Measurements from ENCODE around the gene TIPRL. TPM values are rescaled to one million over a fixed set of nuclear protein-coding genes. Genes with fewer than 3 reads are reported as not detected.

TIPRL gene
- total RNA-seq, 2 donors from 2014 or later = 29.3 to 30.9 TPM

DNA sequence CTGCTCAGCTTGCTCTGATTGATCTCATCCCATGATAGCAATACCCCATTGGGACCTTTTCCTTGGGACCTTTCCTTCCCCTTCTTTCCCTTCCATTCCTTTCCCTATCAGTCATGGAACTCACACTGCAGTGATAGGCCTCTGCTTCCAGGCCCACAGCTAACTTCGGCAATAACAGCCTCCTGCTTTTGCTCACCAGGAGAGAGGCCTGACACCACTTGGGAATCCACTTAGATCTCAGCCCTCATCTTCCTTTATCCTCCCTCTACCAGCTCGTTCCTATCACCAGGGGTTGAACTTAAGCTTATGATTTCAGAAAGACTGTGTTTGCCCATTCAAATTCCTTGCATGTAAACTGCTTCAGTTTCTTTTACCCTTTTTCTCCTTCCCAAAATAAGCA, 11.0 kb upstream of the TIPRL start:
- no peaks in the 10 kb centered on the region for H3K36me3 Mint-ChIP-seq (ENCODE audit: low read depth)
- no peak for DNase-seq
- Histone ChIP-seq H3K36me3 (ENCODE audit: control insufficient read depth, insufficient read depth, low read length) (no peaks in the 10 kb centered on the region), H3K4me3 (ENCODE audit: low read length) (no peak overlapping the region), H3K27me3 (ENCODE audit: control insufficient read depth, insufficient read depth, low read length, poor library complexity, severe bottlenecking) (no peaks in the 10 kb centered on the region), H3K4me1 (ENCODE audit: control insufficient read depth, insufficient read depth, low read length) (peaks cover 4% of the 10 kb centered on the region), H3K9ac (ENCODE audit: extremely low read depth, low read length, poor library complexity, severe bottlenecking) (no peak overlapping the region), H3K9me3 (ENCODE audit: control insufficient read depth, low read length) (no peaks in the 10 kb centered on the region), H3K27ac (ENCODE audit: low read depth, low read length) (no peak overlapping the region)
- H3K27me3 Mint-ChIP-seq (ENCODE audit: insufficient read depth) = no peaks in the 10 kb centered on the region
- no peak overlapping the region for H3K4me3 Mint-ChIP-seq
- H3K27ac Mint-ChIP-seq = peak overlapping the region; percentile 1
- TF ChIP-seq, protein P1, sequence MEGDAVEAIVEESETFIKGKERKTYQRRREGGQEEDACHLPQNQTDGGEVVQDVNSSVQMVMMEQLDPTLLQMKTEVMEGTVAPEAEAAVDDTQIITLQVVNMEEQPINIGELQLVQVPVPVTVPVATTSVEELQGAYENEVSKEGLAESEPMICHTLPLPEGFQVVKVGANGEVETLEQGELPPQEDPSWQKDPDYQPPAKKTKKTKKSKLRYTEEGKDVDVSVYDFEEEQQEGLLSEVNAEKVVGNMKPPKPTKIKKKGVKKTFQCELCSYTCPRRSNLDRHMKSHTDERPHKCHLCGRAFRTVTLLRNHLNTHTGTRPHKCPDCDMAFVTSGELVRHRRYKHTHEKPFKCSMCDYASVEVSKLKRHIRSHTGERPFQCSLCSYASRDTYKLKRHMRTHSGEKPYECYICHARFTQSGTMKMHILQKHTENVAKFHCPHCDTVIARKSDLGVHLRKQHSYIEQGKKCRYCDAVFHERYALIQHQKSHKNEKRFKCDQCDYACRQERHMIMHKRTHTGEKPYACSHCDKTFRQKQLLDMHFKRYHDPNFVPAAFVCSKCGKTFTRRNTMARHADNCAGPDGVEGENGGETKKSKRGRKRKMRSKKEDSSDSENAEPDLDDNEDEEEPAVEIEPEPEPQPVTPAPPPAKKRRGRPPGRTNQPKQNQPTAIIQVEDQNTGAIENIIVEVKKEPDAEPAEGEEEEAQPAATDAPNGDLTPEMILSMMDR (conservative IDR thresholded peaks at IDR 0.05) = no peak
- WGBS, 2 experiments (ENCODE audit: insufficient coverage in 1 of 2, insufficient read length in 1 of 2) = 47% methylated on average over 2 of the region's 2 CpGs; no CpG with 5 or more reads in 1 of the 2 experiments
- no peaks in the 10 kb centered on the region for H3K9me3 Mint-ChIP-seq
- peaks cover 10% of the 10 kb centered on the region for H3K4me1 Mint-ChIP-seq

DNA sequence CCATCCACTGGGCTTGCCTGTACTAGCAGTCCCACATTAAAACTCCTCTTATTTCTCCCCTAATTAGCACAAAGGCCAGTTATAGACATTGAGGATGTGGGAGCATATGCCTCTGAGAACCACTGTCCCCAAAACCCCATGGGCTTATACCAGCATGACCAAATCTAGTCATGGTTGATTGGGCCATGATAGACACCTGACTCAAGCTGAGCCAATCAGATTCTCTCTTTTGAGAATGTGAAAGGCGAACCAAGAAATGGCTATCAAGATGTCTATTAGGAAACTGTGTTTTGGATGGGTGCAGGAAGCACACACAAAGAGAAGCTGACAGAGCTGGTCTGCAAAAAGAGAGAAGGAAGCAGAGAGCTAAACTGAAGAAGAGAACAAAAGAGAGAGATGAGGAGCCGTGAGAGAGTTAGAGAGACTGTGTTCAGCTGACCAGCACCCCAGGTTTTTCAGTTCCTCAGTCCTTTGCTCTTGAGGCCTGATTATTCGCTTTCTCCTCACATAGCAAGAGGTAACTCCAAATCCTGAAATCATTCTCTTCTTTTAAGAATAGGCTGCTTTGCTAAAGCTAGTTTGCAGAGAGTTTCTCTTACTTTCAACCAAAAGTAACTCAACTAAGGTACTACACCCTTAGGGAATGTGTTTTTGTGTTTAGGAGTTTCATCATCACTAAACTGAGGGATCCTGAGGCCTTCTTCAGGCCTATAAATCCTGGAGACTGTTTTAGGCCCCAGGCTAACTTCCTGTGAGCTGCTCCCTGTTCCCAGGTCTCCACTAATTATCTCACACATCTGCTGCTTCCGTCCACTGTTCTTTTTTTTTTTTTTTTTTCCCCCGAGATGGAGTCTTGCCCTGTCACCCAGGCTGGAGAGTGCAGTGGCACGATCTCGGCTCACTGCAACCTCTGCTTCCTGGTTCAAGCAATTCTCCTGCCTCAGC, 7.9 kb upstream of the TIPRL start:
- DNase-seq = no peak
- TF ChIP-seq, protein P1 (conservative IDR thresholded peaks at IDR 0.05) = no peak
- Mint-ChIP-seq H3K27ac (no peak overlapping the region), H3K36me3 (ENCODE audit: low read depth) (no peaks in the 10 kb centered on the region), H3K4me3 (no peak overlapping the region), H3K9me3 (no peaks in the 10 kb centered on the region), H3K27me3 (ENCODE audit: insufficient read depth) (no peaks in the 10 kb centered on the region), H3K4me1 (peaks cover 10% of the 10 kb centered on the region)
- 88 to 96% methylated on average over 5 to 7 of the region's 7 CpGs for WGBS, 2 experiments (ENCODE audit: insufficient coverage in 1 of 2, insufficient read length in 1 of 2)
- no peak overlapping the region for H3K27ac ChIP-seq (ENCODE audit: low read depth, low read length)
- H3K27me3 ChIP-seq (ENCODE audit: control insufficient read depth, insufficient read depth, low read length, poor library complexity, severe bottlenecking) = no peaks in the 10 kb centered on the region
- H3K9ac ChIP-seq (ENCODE audit: extremely low read depth, low read length, poor library complexity, severe bottlenecking) = no peak overlapping the region
- no peaks in the 10 kb centered on the region for H3K36me3 ChIP-seq (ENCODE audit: control insufficient read depth, insufficient read depth, low read length)
- H3K9me3 ChIP-seq (ENCODE audit: control insufficient read depth, low read length) = no peaks in the 10 kb centered on the region
- H3K4me1 ChIP-seq (ENCODE audit: control insufficient read depth, insufficient read depth, low read length) = peaks cover 4% of the 10 kb centered on the region
- no peak overlapping the region for H3K4me3 ChIP-seq (ENCODE audit: low read length)

DNA sequence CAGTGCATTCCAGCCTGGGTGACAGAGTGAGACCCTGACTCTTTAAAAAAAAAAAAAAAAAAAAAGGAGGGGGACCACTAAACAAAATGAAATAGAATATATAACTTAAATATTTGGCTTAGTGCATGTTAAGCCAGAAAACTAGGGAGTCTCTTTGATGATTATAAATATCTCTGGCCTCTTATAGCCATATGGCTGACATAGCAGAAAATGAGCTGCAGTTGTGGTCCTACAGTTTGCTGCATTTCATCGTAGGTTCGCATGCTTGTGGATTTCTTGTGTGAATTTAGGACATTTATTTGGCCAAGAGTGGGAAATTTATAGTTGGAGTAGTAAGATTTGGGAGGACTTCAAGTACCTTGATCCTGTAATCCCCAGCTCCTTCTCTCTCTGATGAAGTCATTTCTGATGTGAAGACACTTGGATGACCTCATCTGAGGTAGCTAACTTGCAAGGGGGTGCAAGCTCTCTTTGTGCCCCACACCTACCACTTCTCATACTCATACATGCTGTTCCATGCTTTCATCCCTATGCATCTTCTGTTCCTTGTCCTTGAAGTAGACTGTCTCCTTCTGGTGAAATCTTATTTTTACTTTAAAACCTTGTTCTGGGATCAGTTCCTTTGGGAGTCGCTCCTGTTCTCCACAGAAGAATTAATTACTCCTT, 6.4 kb upstream of the TIPRL start:
- peaks cover 10% of the 10 kb centered on the region for H3K4me1 Mint-ChIP-seq
- H3K9me3 ChIP-seq (ENCODE audit: control insufficient read depth, low read length) = no peaks in the 10 kb centered on the region
- no peaks in the 10 kb centered on the region for H3K36me3 ChIP-seq (ENCODE audit: control insufficient read depth, insufficient read depth, low read length)
- no peak overlapping the region for H3K4me3 ChIP-seq (ENCODE audit: low read length)
- WGBS, 2 experiments (ENCODE audit: insufficient coverage in 1 of 2, insufficient read length in 1 of 2) = 95% methylated on average over 3 of the region's 3 CpGs; no CpG with 5 or more reads in 1 of the 2 experiments
- H3K9ac ChIP-seq (ENCODE audit: extremely low read depth, low read length, poor library complexity, severe bottlenecking) = no peak overlapping the region
- H3K27ac ChIP-seq (ENCODE audit: low read depth, low read length) = no peak overlapping the region
- no peak overlapping the region for H3K27ac Mint-ChIP-seq
- no peaks in the 10 kb centered on the region for H3K27me3 ChIP-seq (ENCODE audit: control insufficient read depth, insufficient read depth, low read length, poor library complexity, severe bottlenecking)
- peaks cover 4% of the 10 kb centered on the region for H3K4me1 ChIP-seq (ENCODE audit: control insufficient read depth, insufficient read depth, low read length)
- TF ChIP-seq, protein P1 (conservative IDR thresholded peaks at IDR 0.05) = no peak
- no peaks in the 10 kb centered on the region for H3K9me3 Mint-ChIP-seq
- H3K27me3 Mint-ChIP-seq (ENCODE audit: insufficient read depth) = no peaks in the 10 kb centered on the region
- H3K36me3 Mint-ChIP-seq (ENCODE audit: low read depth) = no peaks in the 10 kb centered on the region
- DNase-seq = no peak
- no peak overlapping the region for H3K4me3 Mint-ChIP-seq

All from endodermal cell (in vitro differentiated cells).